Measurements from ENCODE around the gene DBI.

- TF ChIP-seq YY1 (IDR thresholded peaks at IDR 0.05; ENCODE audit: low read depth, low read length) (no peak), CTCF (IDR thresholded peaks at IDR 0.05; ENCODE audit: control extremely low read depth in 1 of 3, insufficient read depth in 1 of 3, low read depth in 1 of 3, low read length in 3 of 3) (no peak), ASH2L (IDR thresholded peaks at IDR 0.05; ENCODE audit: low read length) (no peak), EP300 (IDR thresholded peaks at IDR 0.05; ENCODE audit: borderline replicate concordance in 1 of 2, low read depth in 2 of 2, low read length in 2 of 2) (no peak), SP1 (IDR thresholded peaks at IDR 0.05; ENCODE audit: low read depth, low read length) (no peak), MAX (IDR thresholded peaks at IDR 0.05) (no peak), BCL11A (IDR thresholded peaks at IDR 0.05; ENCODE audit: low read depth in 2 of 2, low read length in 2 of 2) (no peak), KDM1A (IDR thresholded peaks at IDR 0.05; ENCODE audit: borderline replicate concordance, low read length) (no peak), EGR1 (IDR thresholded peaks at IDR 0.05; ENCODE audit: borderline replicate concordance, low read depth, low read length) (no peak), JUND (IDR thresholded peaks at IDR 0.05; ENCODE audit: low read length) (no peak), RNF2 (IDR thresholded peaks at IDR 0.05; ENCODE audit: borderline replicate concordance, low read depth, low read length, missing control alignments, poor library complexity, severe bottlenecking) (no peak), RAD21 (IDR thresholded peaks at IDR 0.05 in 1 of 2, conservative IDR thresholded peaks at IDR 0.05 in 1 of 2; ENCODE audit: low read depth in 2 of 2, low read length in 2 of 2) (no peak), BACH1 (IDR thresholded peaks at IDR 0.05; ENCODE audit: low read length) (no peak), CBX5 (IDR thresholded peaks at IDR 0.05; ENCODE audit: low read depth, low read length) (no peak)
Measured at GRCh38 chr2:119326938-119327337, 39.8 kb upstream of the DBI start.
